ENCODE measurements around the gene DDIT3.

DNA sequence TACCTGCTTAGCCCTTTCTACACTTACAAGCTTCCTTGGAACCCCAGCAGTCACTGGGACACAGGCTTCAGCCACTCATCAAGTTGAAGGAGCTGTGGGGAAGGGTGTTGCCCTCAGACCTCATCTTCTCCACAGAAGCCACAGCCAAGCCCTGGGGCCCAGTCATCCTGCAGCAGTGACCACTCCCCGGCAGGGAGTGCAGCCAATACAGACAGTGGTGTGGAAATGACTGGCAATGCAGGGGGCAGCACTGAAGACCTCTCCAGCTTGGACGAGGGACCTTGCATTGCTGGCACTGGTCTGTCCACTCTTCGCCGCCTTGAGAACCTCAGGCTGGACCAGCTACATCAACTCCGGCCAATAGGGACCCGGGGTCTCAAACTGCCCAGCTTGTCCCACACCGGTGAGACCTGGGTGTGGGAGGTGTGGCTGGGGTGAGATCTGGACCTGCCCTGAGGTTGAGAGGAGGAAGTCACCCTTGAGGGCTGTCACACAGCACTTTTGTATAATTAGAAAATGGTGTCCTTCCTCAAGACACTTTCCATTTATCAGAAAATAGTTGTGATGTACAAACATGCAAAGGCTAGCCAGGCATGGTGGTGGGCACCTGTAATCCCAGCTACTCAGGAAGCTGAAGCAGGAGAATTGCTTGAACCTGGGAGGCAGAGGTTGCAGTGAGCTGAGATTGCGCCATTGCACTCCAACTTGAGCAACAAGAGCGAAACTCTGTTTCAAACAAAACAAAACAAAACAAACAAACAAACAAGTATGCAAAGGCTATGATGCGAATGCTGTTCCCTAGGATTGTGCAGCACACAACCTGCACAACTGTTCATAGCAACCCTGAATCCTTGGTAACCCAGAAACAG, 50.8 kb downstream of the DDIT3 start:
- TF ChIP-seq, protein P1, sequence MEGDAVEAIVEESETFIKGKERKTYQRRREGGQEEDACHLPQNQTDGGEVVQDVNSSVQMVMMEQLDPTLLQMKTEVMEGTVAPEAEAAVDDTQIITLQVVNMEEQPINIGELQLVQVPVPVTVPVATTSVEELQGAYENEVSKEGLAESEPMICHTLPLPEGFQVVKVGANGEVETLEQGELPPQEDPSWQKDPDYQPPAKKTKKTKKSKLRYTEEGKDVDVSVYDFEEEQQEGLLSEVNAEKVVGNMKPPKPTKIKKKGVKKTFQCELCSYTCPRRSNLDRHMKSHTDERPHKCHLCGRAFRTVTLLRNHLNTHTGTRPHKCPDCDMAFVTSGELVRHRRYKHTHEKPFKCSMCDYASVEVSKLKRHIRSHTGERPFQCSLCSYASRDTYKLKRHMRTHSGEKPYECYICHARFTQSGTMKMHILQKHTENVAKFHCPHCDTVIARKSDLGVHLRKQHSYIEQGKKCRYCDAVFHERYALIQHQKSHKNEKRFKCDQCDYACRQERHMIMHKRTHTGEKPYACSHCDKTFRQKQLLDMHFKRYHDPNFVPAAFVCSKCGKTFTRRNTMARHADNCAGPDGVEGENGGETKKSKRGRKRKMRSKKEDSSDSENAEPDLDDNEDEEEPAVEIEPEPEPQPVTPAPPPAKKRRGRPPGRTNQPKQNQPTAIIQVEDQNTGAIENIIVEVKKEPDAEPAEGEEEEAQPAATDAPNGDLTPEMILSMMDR (conservative IDR thresholded peaks at IDR 0.05 in 1 of 2, IDR thresholded peaks at IDR 0.05 in 1 of 2; ENCODE audit: extremely low read depth in 1 of 2, insufficient read depth in 1 of 2, low read depth in 1 of 2, low read length in 2 of 2) = no peak
- no peak for TF ChIP-seq EZH2 (IDR thresholded peaks at IDR 0.05; ENCODE audit: borderline replicate concordance, low read length)
